NCI-H774 (cell line): ENCODE measurements around the gene PCDH9.

Source experiments
- DNase-seq: peaks from one replicate; lab custom pipeline; 2025; lab: John Stamatoyannopoulos, UW

PCDH9 gene

GRCh38 chr13:67161176-67161575 is 69.0 kb downstream of the PCDH9 start:
- no peak for DNase-seq

GRCh38 chr13:67158903-67159302 is 71.2 kb downstream of the PCDH9 start:
- DNase-seq = no peak

- no peak for DNase-seq
Measured at GRCh38 chr13:67156723-67157060, 73.4 kb downstream of the PCDH9 start.

DNA sequence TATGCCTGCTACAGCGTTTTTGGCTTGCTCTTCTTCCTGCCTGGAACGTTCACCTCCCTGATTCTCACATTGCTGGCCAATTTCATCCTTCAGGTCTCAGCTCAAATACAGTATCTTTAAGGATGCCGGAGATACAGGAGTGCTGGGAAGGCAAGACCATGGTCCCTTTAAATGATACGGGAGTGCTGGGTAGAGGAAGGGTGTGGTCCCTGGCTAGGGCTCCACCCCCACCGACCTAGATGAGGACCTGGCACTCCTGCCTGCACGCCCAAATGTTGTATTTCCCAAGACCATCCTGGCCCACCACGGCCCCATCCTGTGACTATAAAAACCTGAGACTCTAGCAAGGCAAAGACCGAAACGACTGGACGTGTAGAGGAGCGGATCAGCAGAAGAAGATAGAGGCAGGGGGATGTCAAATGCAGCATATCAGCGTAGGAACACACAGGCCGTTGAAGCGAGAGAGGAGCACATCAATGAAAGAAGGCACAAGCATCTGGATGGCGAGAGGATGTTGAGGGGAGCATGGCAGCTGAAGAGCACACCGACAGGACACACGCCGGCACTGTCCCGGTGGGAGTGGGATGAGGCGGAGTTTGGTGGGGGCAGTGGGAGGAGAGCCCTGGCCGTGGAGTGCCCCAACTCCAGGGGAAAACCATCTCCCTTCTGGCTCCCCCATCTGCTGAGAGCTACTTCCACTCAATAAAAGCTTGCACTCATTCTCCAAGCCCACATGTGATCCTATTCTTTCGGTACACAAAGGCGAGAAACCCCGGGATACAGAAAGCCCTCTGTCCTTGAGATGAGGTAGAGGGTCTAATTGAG is 74.0 kb downstream of the PCDH9 start:
- no peak for DNase-seq

- no peak for DNase-seq
Measured at GRCh38 chr13:67152085-67152484, 78.1 kb downstream of the PCDH9 start.

DNA sequence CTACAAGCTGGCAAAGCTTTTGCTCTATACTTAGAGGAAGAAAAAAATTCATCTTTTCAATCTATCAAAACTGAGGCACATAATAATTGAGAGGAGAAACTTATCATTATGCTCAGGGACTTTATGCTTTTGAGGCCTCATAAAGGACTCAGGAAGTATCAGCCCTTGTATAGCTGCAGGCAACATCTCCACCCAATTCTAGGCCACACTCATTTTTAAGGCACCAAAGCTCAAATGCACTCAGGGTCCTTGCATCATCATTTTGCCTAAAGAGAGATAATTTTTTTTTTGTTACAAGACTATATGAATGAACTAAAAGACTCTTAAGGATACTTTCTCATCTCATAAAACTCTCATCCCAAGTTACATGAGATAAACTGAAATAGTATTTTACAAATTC is 78.5 kb downstream of the PCDH9 start:
- no peak for DNase-seq

DNA sequence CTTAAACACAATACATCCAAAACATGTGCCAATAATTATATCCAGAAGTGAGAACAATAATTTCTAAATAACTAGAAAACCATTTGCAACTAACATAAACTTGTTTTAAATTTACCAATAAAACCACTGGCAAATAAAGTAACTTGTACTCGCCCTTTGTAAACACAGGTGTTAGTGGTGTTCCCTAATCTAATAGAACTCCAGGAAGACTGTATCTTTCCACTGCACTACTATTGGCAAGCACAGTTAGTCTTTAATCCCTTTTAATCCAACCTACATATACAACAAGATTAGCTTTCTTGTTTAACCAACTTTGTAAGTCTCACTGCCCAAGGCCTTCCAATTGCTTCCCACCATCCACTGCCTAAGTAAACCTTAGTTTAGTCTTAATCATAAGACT is 79.5 kb downstream of the PCDH9 start:
- DNase-seq = no peak

DNA sequence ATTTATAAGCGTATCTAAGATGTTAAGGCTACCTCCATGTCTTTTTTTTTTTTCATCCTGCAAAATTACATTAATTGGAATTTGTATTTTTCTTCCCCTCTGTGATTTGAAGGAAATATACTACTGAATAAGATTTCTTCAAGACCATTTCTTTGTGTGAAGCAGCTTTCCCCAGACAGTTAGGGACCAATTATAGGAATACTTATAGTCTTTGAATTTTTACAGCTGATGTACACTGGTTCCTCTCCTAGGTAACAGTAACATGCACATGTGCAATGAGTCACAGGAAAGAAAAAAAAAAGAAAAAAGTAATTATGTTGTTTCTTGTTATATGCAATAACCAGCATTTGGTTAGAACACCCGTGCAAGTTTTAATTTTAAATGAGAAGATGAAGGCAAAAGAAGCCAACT is 82.0 kb downstream of the PCDH9 start:
- no peak for DNase-seq

GRCh38 chr13:67147342-67148133 is 82.6 kb downstream of the PCDH9 start:
- DNase-seq = no peak

DNA sequence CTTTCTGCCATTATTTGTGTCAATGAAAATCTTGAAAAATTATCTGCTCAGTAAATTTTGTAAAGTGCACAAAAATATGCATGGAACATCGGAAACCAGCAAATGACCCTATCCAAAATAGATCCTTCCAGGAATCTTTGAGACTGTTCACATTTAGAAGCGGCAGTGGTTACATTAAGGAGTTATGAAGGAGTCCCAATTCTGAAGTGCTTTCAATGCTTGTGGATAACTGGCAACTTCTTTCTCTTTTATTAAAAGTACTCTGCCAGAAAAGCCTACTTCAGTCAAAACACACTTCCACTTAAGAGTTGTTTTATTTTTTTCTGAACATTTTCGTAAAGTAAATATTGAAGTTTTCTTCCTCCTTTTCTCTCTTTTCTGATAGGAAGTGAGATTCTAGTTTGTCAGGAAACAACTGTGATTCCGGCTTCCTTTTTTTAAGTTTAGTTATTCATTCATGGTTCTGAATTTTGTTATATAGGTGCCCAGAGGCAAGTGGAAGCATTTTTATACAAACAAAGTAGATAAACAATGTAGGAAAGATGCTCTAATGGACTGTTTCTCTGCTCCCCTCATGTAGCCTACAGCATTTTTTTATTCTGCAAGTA is 83.5 kb downstream of the PCDH9 start:
- no peak for DNase-seq

GRCh38 chr13:67145950-67146349 is 84.2 kb downstream of the PCDH9 start:
- DNase-seq = no peak

DNA sequence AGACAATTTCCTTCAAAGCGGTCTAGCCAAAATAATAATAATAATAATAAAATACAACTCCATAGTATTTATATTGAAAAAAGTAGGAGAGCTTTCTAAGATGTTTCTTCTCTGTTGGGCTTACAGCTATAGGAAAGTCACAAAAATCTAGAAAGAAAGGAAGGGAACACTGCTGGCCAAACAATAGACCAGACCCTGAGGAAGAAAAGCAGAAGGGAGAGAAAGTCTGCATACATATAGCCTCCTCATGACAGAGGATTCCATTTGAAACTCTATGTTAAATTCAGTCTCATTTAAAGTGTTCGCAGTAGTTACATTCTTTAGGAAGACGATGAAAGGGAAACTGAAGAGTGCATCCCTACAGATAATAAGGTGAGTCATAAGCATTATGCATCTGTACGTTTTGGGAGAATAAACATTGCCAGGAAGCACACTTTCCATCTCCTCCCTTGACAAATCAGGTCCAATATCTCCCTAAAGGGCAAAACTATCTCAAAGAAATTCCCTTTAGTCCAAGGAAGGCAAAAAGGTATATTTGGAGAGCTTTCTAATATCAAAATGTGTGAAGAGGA is 86.5 kb downstream of the PCDH9 start:
- no peak for DNase-seq

- DNase-seq = no peak
Measured at GRCh38 chr13:67140006-67140405, 90.1 kb downstream of the PCDH9 start.

DNA sequence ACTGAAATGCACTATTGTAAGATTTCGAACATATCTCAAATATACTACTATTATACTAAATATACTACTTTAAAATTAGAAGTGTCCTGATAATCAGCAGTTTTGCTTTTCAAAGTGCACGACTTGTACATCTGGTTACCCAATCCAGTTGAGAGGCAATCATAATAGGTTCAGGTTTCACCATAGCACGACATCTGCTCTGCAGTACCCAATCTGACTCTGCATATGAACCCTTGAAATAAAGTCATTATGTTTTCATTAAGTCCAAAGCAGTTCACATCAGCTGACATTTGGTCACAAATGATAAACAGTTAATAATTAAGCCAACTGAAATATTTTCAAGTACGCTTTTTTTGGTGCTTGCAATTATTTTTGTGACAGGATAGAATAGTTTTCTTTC is 90.6 kb downstream of the PCDH9 start:
- no peak for DNase-seq

DNA sequence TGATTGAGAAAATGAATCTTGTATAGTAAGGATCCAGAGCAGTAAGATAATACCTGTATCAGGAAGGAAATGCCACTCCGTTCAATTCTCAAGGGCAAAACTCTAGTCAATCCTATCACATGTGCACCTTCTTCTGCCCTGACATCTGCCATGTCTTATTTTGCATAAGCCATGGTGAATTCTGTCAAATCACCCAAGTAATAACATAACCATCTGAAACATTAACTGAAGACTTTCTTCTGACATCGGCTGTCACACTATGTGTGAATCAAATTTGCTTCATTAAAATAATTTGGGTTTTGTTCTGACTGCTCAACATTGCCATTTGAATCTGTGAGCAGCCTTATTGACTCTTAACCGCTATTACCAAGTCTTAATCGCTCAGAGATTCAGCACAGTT is 91.2 kb downstream of the PCDH9 start:
- DNase-seq = no peak

DNA sequence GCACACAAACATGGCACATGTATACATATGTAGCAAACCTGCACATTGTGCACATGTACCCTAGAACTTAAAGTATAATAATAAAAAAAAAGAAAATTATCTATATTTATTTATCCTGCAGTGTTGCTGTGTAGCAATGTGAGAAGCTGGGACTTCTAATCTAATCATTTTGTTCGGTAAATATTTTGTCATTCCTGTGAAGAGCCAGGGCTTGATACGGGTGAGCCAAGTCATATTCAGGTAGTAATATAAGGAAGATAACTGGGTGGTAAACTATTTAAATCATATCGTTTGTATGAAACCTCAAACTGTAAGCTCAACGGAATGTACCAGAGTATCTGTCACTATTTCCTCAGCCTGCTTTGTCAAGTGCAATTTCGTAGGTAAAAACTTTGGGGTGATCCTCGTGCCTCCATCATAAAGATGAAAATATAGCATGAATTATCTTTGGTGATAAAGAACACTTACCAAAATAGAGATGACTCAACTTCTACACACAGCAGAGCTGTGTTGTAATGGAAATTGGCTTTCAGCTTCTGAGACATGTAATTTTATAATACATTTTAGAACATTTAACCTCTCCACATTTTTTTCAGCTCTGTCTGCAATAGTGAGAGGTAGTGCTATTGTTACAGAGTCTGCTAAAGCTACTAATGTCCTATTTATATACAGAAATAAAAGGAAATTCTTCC is 92.9 kb downstream of the PCDH9 start:
- DNase-seq = no peak

- DNase-seq = no peak
Measured at GRCh38 chr13:67136157-67136556, 94.0 kb downstream of the PCDH9 start.

DNA sequence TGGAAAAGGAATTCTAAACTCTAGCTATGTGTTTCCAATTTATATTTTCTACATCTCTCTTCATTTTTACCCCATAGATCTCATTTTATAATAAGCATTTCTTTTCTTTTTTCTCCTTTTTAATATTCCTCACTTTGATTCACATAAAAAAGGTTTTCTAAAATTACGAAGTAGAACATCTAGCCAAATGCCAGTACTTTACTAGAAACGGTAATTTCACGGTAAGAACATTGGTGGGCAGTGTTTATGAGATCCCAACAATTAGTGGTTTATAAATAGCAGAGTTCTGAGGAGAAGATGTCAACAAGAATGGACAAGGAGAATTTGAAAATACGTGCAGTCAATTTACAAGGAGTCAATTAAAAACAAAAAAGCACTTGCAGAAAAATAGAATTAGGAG is 94.8 kb downstream of the PCDH9 start:
- DNase-seq = no peak

GRCh38 chr13:67134417-67135129 is 95.6 kb downstream of the PCDH9 start:
- no peak for DNase-seq

- no peak for DNase-seq
Measured at GRCh38 chr13:67133476-67133875, 96.7 kb downstream of the PCDH9 start.

GRCh38 chr13:67131393-67131792 is 98.7 kb downstream of the PCDH9 start:
- no peak for DNase-seq

DNA sequence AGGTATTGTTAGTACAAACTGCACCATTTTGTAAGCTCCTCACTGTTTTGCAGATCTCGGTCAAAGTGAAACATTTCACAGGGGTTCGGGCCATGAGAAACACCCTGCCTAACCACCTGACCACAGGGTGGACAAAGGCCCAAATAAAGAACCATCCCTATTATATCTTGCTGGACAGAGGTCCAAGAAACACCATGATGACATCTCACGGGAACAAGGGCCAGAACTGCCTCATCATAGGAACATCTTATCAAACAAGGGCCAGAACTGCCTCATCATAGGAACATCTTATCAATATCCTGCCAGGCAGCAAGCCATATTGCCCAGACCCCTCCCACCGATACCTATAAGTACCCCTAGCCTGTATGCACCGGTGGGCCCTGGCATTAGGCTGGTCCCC is 99.7 kb downstream of the PCDH9 start:
- DNase-seq = no peak
